ENCODE results near the gene YY1AP1.
"Not testable (repeated sequence)": the region's sequence is repeated elsewhere in the genome, so short reads cannot be mapped to it uniquely, and the experiment has no call there.

Gene YY1AP1

DNA sequence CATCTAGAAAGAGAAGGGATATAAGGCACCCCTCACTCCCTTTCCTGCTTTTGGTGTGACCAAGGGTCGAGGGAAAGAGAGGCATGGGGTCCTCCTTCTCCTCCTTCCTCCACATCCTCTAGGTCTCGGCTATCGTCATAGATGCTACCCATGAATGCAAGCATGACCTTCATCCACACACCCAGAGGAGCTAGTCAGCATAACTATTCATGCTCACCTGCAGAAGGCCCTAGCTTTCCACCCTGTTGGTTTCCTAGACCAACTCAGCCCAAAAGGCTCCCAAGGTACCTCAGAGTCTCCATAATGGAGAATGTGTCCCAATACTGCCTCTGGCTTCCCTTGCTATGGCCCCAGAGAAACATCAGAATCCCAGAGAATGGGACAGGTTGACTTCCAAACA lies 45.3 kb downstream of the YY1AP1 start:
- Histone ChIP-seq H3K27me3 (replicated peaks; ENCODE audit: control insufficient read depth, insufficient read depth, low read length) (no peaks in the 10 kb centered on the region), H3K36me3 (ENCODE audit: control insufficient read depth, insufficient read depth, low read length) (no peaks in the 10 kb centered on the region), H3K4me3 (replicated peaks; ENCODE audit: low read depth, low read length) (no peak overlapping the region)
- TF ChIP-seq, protein P1, sequence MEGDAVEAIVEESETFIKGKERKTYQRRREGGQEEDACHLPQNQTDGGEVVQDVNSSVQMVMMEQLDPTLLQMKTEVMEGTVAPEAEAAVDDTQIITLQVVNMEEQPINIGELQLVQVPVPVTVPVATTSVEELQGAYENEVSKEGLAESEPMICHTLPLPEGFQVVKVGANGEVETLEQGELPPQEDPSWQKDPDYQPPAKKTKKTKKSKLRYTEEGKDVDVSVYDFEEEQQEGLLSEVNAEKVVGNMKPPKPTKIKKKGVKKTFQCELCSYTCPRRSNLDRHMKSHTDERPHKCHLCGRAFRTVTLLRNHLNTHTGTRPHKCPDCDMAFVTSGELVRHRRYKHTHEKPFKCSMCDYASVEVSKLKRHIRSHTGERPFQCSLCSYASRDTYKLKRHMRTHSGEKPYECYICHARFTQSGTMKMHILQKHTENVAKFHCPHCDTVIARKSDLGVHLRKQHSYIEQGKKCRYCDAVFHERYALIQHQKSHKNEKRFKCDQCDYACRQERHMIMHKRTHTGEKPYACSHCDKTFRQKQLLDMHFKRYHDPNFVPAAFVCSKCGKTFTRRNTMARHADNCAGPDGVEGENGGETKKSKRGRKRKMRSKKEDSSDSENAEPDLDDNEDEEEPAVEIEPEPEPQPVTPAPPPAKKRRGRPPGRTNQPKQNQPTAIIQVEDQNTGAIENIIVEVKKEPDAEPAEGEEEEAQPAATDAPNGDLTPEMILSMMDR (IDR thresholded peaks at IDR 0.05; ENCODE audit: insufficient read depth, low read length, poor library complexity, severe bottlenecking): no peak
- no peak for DNase-seq (ENCODE audit: extremely low read depth, insufficient read length)

DNA sequence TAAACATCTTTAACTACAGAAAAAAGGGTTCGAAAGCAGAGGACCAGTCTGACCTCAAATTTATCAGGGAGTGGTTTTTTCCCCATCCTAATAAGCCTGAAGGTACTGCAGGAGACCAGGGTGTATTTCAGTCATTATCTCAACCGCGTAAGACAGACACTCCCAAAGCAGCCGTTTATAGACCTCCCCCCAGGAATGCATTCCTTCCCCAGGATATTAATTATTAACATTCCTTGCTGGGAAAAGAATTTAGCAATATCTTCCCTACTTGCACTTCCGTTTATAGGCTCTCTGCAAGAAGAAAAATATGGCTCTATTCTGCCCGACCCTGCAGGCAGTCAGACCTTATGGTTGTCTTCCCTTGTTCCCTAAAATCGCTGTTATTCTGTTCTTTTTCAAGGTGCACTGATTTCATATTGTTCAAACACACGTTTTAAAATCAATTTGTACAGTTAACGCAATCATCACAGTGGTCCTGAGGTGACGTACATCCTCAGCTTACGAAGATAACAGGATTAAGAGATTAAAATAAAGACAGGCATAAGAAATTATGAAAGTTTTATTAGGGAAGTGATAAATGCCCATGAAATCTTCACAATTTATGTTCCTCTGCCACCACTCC lies 45.9 kb downstream of the YY1AP1 start:
- H3K36me3 ChIP-seq (ENCODE audit: control insufficient read depth, insufficient read depth, low read length); H3K27me3 ChIP-seq (replicated peaks; ENCODE audit: control insufficient read depth, insufficient read depth, low read length); DNase-seq (ENCODE audit: extremely low read depth, insufficient read length); H3K4me3 ChIP-seq (replicated peaks; ENCODE audit: low read depth, low read length): not testable (repeated sequence)

DNA sequence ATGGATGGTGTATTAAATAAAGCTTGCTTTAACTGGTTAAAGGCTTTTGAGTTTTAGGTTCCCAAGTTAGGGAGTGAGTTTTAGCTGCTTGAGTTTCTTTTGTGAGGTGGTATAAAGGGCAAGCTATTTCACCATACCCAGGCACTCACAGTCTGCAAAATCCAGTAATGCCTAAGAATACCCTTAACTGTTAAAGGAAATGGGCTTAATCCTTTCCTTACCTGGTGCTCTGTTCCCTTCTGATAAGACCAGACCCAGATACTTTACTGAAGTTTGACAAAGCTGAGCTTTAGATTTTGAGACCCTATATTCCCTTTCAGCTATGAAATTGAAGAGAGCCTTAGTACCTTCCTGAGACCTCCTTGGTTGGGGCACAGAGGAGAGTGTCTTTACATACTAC lies 48.2 kb downstream of the YY1AP1 start:
- TF ChIP-seq, protein P1 (IDR thresholded peaks at IDR 0.05; ENCODE audit: insufficient read depth, low read length, poor library complexity, severe bottlenecking): no peak
- DNase-seq (ENCODE audit: extremely low read depth, insufficient read length): no peak
- Histone ChIP-seq H3K4me3 (replicated peaks; ENCODE audit: low read depth, low read length) (no peak overlapping the region), H3K36me3 (ENCODE audit: control insufficient read depth, insufficient read depth, low read length) (no peaks in the 10 kb centered on the region), H3K27me3 (replicated peaks; ENCODE audit: control insufficient read depth, insufficient read depth, low read length) (no peaks in the 10 kb centered on the region)

DNA sequence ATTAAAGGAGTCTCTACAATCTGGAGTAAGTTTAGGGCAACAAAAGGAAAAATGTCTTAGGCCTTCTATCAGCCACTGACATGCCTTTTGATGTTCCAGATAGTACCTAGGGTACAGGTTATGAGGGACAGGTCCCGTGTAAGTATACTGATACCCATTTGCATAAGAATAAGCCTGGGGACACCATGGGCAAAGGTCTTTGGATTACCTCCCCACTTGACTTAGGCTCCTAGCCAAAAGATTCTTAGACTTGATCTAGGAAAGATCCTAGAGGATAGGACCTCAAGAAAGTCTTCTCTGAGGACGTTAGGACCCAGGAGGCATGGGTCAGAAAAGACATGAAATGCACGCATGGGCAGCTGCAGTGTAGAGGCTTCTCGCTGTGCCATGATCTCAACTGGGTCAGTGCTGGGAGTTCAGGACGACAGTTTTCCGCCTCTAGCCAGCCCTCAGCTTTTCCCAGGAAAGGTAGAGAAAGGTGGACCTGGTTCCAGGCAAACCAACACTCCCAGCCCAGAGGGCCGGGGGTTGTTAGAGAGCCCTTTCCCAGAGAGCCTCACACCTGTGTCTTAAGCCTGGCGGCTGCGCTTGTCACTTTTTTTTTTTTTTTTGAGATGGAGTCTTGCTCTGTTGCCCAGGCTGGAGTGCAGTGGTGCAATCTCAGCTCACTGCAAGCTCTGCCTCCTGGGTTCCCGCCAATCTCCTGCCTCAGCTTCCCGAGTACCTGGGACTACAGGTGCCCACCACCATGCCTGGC lies 52.0 kb downstream of the YY1AP1 start:
- no peak for DNase-seq (ENCODE audit: extremely low read depth, insufficient read length)
- Histone ChIP-seq H3K27me3 (replicated peaks; ENCODE audit: control insufficient read depth, insufficient read depth, low read length) (no peaks in the 10 kb centered on the region), H3K4me3 (replicated peaks; ENCODE audit: low read depth, low read length) (no peak overlapping the region), H3K36me3 (ENCODE audit: control insufficient read depth, insufficient read depth, low read length) (no peaks in the 10 kb centered on the region)
- TF ChIP-seq, protein P1 (IDR thresholded peaks at IDR 0.05; ENCODE audit: insufficient read depth, low read length, poor library complexity, severe bottlenecking): no peak

DNA sequence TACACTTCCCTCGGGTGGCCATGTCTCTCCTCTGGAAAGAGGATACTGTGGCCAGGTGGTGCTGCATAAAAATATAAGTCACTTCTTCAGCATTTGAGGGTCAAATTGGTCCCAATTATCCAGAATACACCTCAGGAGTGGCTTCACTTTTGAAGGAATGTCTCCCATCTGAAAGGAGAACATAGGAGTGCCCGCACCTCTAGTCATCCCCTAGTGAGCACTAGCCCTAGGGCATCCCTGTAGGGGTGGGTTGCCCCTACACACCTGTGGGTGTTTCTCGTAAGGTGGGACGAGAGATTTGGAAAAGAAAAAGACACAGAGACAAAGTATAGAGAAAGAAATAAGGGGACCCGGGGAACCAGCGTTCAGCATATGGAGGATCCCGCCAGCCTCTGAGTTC lies 62.1 kb downstream of the YY1AP1 start:
- not testable (repeated sequence) for DNase-seq (ENCODE audit: extremely low read depth, insufficient read length); H3K4me3 ChIP-seq (replicated peaks; ENCODE audit: low read depth, low read length); H3K36me3 ChIP-seq (ENCODE audit: control insufficient read depth, insufficient read depth, low read length); H3K27me3 ChIP-seq (replicated peaks; ENCODE audit: control insufficient read depth, insufficient read depth, low read length)

DNA sequence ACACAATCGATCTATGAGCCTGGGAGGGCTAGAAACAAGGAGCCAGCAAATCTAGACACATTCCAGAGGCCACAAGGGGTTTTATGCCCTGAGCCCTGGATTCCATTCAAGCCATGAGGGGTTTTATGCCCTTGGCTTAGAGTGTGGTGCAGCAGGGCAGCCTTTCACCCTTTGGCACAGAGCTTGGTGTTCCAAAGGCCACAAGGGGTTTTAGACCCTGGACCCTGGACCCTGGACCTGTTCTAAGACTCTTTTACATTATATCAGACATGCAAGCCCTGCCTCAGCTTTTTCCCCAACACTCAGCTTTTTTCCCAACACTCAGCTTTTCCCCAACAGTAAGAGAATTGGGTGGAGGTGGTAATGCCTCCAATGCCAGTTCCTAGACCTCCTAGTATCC lies 65.2 kb downstream of the YY1AP1 start:
- DNase-seq (ENCODE audit: extremely low read depth, insufficient read length): no peak
- H3K36me3 ChIP-seq (ENCODE audit: control insufficient read depth, insufficient read depth, low read length): no peaks in the 10 kb centered on the region
- no peaks in the 10 kb centered on the region; the same call in 1 of the 2 replicates for H3K27me3 ChIP-seq (replicated peaks; ENCODE audit: control insufficient read depth, insufficient read depth, low read length)
- TF ChIP-seq, protein P1 (IDR thresholded peaks at IDR 0.05; ENCODE audit: insufficient read depth, low read length, poor library complexity, severe bottlenecking): no peak
- H3K4me3 ChIP-seq (replicated peaks; ENCODE audit: low read depth, low read length): no peak overlapping the region

Measured in GM06990 (cell line).